Ishikawa (cell line): ENCODE measurements around the gene TXNDC15.

ENCODE experiments used
- CEBPB ChIP-seq: IDR thresholded peaks from 2 replicates; pipeline ENCODE4 v1.6.1; 2012
- CREB1 ChIP-seq: IDR thresholded peaks from 2 replicates; pipeline ENCODE4 v1.6.1; 2012; ENCODE audit warnings: low read depth
- EGR1 ChIP-seq: IDR thresholded peaks from 2 replicates; pipeline ENCODE4 v1.6.1; 2012
- FOXM1 ChIP-seq: IDR thresholded peaks from 2 replicates; pipeline ENCODE4 v1.6.1; 2012; ENCODE audit warnings: low read depth, borderline replicate concordance
- NFIC ChIP-seq: IDR thresholded peaks from 2 replicates; pipeline ENCODE4 v1.6.1; 2012
- RAD21 ChIP-seq: IDR thresholded peaks from 2 replicates; pipeline ENCODE4 v1.6.1; 2012; ENCODE audit warnings: low read depth
- TF ChIP-seq, protein P1 (sequence below): IDR thresholded peaks from 2 replicates; pipeline ENCODE4 v1.6.1; 2012
- TF ChIP-seq, protein P2 (sequence below): IDR thresholded peaks from 2 replicates; pipeline ENCODE4 v1.6.1; 2012; ENCODE audit warnings: low read depth, mild to moderate bottlenecking

DNA sequence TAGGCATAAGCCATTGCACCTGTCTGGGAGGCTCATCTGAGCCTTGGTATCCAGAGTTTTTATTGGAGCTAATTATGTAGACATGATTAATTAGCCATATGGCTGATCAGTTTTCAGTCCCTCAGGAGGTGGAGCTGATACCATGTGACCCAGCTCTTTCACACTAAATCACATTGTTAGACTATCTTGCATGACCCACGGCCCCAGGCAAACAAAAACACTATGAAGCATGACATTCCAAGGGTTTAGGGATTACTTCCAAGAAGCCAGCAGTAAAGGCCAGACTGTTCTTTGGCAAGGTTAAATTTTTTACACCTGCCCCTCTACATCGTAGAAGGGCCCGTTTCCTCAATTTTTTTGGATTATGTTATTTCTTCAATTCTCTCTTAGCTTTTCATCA, 33.4 kb upstream of the TXNDC15 start:
- TF ChIP-seq NFIC, result no peak
- no peak for TF ChIP-seq CEBPB
- TF ChIP-seq, protein P1, sequence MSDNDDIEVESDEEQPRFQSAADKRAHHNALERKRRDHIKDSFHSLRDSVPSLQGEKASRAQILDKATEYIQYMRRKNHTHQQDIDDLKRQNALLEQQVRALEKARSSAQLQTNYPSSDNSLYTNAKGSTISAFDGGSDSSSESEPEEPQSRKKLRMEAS, result no peak
- no peak for TF ChIP-seq CREB1
- TF ChIP-seq RAD21, result no peak
- TF ChIP-seq, protein P2, sequence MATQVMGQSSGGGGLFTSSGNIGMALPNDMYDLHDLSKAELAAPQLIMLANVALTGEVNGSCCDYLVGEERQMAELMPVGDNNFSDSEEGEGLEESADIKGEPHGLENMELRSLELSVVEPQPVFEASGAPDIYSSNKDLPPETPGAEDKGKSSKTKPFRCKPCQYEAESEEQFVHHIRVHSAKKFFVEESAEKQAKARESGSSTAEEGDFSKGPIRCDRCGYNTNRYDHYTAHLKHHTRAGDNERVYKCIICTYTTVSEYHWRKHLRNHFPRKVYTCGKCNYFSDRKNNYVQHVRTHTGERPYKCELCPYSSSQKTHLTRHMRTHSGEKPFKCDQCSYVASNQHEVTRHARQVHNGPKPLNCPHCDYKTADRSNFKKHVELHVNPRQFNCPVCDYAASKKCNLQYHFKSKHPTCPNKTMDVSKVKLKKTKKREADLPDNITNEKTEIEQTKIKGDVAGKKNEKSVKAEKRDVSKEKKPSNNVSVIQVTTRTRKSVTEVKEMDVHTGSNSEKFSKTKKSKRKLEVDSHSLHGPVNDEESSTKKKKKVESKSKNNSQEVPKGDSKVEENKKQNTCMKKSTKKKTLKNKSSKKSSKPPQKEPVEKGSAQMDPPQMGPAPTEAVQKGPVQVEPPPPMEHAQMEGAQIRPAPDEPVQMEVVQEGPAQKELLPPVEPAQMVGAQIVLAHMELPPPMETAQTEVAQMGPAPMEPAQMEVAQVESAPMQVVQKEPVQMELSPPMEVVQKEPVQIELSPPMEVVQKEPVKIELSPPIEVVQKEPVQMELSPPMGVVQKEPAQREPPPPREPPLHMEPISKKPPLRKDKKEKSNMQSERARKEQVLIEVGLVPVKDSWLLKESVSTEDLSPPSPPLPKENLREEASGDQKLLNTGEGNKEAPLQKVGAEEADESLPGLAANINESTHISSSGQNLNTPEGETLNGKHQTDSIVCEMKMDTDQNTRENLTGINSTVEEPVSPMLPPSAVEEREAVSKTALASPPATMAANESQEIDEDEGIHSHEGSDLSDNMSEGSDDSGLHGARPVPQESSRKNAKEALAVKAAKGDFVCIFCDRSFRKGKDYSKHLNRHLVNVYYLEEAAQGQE, result no peak
- no peak for TF ChIP-seq EGR1
- no peak for TF ChIP-seq FOXM1
